AG04450 (cell line): ENCODE data around the gene LAMA4. TPM values are rescaled to one million over a fixed set of nuclear protein-coding genes. Genes with fewer than 3 reads are reported as not detected.

Experiments
- CTCF ChIA-PET: fragments of 300-600, 350-600 bp; formaldehyde crosslinking; extraction: SDS; loops from one replicate; lab custom pipeline; 2022; ENCODE audit warnings: antibody characterized with exemption, inconsistent platforms; lab: Charles Lee
- POLR2A ChIA-PET: fragments of 350-600 bp; formaldehyde crosslinking; extraction: SDS; loops from one replicate; lab custom pipeline; 2021; ENCODE audit warnings: antibody characterized with exemption, inconsistent platforms; lab: Yijun Ruan, JAX
- DNase-seq: peaks from one replicate; pipeline ENCODE4 v3.0.0-alpha.2; 2011; ENCODE audit warnings: low read depth, low spot score
- H3K27ac ChIP-seq: one replicate; pipeline ENCODE4 v1.5.1; 2012; ENCODE audit warnings: low read depth, low read length, control low read depth
- H3K27me3 ChIP-seq: one replicate; pipeline ENCODE4 v1.6.0; 2012; ENCODE audit warnings: low read length; ENCODE audit not compliant: control insufficient read depth, insufficient read depth
- H3K4me3 ChIP-seq: 2 replicates; pipeline ENCODE4 v1.5.1; 2011; ENCODE audit warnings: mild to moderate bottlenecking, low read depth, low read length, control low read depth
- H3K9me3 ChIP-seq: 2 replicates; pipeline ENCODE4 v1.5.1; 2012; ENCODE audit warnings: low read length; ENCODE audit not compliant: control insufficient read depth, insufficient read depth
- CTCF ChIP-seq: IDR thresholded peaks from 2 replicates; pipeline ENCODE4 v1.5.1; 2011; ENCODE audit warnings: low read depth, low read length, control low read depth, inconsistent platforms
- polyA plus RNA-seq: library from polyadenylated mRNA; depleted of rRNA; stranded (reverse); fragments of >200 nt; gene quantifications from 2 replicates; pipeline ENCODE4 v1.2.3, GENCODE V29; 2011

Gene LAMA4
- polyA plus RNA-seq, 1 experiment, result 246 TPM

- peak overlapping the region; percentile 83 for H3K27ac ChIP-seq
- no peaks in the 10 kb centered on the region for H3K27me3 ChIP-seq
- CTCF ChIA-PET, result no interaction called here
- POLR2A ChIA-PET, result interaction anchor here (1.2 kb wide), 1 partner anchor 73 kb away, joined by 3 read pairs; no protein-coding TSS in a partner anchor
- TF ChIP-seq CTCF, result no peak
- DNase-seq, result no peak
- no peak overlapping the region for H3K4me3 ChIP-seq
- H3K9me3 ChIP-seq, result no peaks in the 10 kb centered on the region
Observed at GRCh38 chr6:112150363-112150762, 104.0 kb downstream of the LAMA4 start.

GRCh38 chr6:112149719-112150263, 104.6 kb downstream of the LAMA4 start:
- no peak overlapping the region for H3K4me3 ChIP-seq
- CTCF ChIA-PET, result no interaction called here
- peak overlapping the region; percentile 83 for H3K27ac ChIP-seq
- H3K9me3 ChIP-seq, result no peaks in the 10 kb centered on the region
- peak; percentile 85 for DNase-seq
- TF ChIP-seq CTCF, result no peak
- POLR2A ChIA-PET, result interaction anchor here (0.6 to 1.2 kb wide), 2 partner anchors 72 to 73 kb away, joined by 3 read pairs; no protein-coding TSS in a partner anchor
- no peaks in the 10 kb centered on the region for H3K27me3 ChIP-seq

GRCh38 chr6:112149236-112149635, 105.1 kb downstream of the LAMA4 start:
- Histone ChIP-seq H3K27ac (peak overlapping the region; percentile 83), H3K9me3 (no peaks in the 10 kb centered on the region), H3K27me3 (no peaks in the 10 kb centered on the region), H3K4me3 (no peak overlapping the region)
- no peak for TF ChIP-seq CTCF
- ChIA-PET POLR2A (interaction anchor here (0.6 to 1.2 kb wide), 2 partner anchors 73 to 74 kb away, joined by 3 read pairs; no protein-coding TSS in a partner anchor), CTCF (no interaction called here)
- DNase-seq, result no peak

- H3K27ac ChIP-seq, result no peak overlapping the region
- CTCF ChIA-PET, result interaction anchor here (0.8 kb wide), 1 partner anchor 18 kb away, joined by 3 read pairs; no protein-coding TSS in a partner anchor
- DNase-seq, result no peak
- TF ChIP-seq CTCF, result no peak
- POLR2A ChIA-PET, result no interaction called here
- no peaks in the 10 kb centered on the region for H3K27me3 ChIP-seq
- no peak overlapping the region for H3K4me3 ChIP-seq
- H3K9me3 ChIP-seq, result no peaks in the 10 kb centered on the region
Observed at GRCh38 chr6:112148103-112148502, 106.3 kb downstream of the LAMA4 start.

- H3K27ac ChIP-seq, result no peak overlapping the region
- no peak overlapping the region for H3K4me3 ChIP-seq
- CTCF ChIA-PET, result interaction anchor here (1.0 to 1.2 kb wide), 2 partner anchors 18 to 35 kb away, joined by 3 to 4 read pairs; no protein-coding TSS in a partner anchor
- no peak for DNase-seq
- POLR2A ChIA-PET, result no interaction called here
- H3K27me3 ChIP-seq, result no peaks in the 10 kb centered on the region
- TF ChIP-seq CTCF, result no peak
- H3K9me3 ChIP-seq, result no peaks in the 10 kb centered on the region
Observed at GRCh38 chr6:112145080-112145573, 109.2 kb downstream of the LAMA4 start.
